Right lobe of liver (tissue), 4 donors: ENCODE data around the gene PPP1R12B.

Experiments used
- CTCF ChIP-seq, 4 donors: fragments of 200-600 bp in 3 of 4; fragments of 450-650 bp in 1 of 4; IDR thresholded peaks; one replicate each; pipeline versions ENCODE4 v1.5.1 to v1.8.0; 2016 to 2022; ENCODE audit warnings: antibody characterized with exemption in 4 of 4, mild to moderate bottlenecking in 2 of 4
- POLR2A ChIP-seq: fragments of 450-650 bp; IDR thresholded peaks from one replicate; pipeline ENCODE4 v1.6.1; 2017; ENCODE audit warnings: antibody characterized with exemption, mild to moderate bottlenecking
- donor health status: DM: no; HTN: no; CAD: no.
- donor health status: DM: no; HTN: no; CAD: no.
- donor health status: DM: no; HTN: yes; CAD: no.

GRCh38 chr1:202638019-202638700 lies 289.7 kb downstream of the PPP1R12B start:
- TF ChIP-seq CTCF (IDR thresholded peaks at IDR 0.05) (no peak), POLR2A (no peak)
